Muscle layer of duodenum (tissue), 2 donors: Measurements from ENCODE around the gene ASF1A.

Experiments
- H3K27ac ChIP-seq: one replicate; pipeline ENCODE4 v1.7.0; 2013; ENCODE audit warnings: mild to moderate bottlenecking, low read length
- H3K27me3 ChIP-seq: one replicate; pipeline ENCODE4 v1.7.0; 2013; ENCODE audit warnings: low read depth, mild to moderate bottlenecking, control low read depth, low read length
- H3K36me3 ChIP-seq, 2 donors: one replicate each; pipeline ENCODE4 v1.7.0; 2013; ENCODE audit warnings: low read length in 2 of 2, control low read depth in 1 of 2, mild to moderate bottlenecking in 1 of 2; ENCODE audit not compliant: insufficient read depth in 2 of 2, control insufficient read depth in 1 of 2
- H3K4me1 ChIP-seq, 2 donors: one replicate each; pipeline ENCODE4 v1.7.0; 2013; ENCODE audit warnings: low read length in 2 of 2, mild to moderate bottlenecking in 2 of 2, control low read depth in 1 of 2, moderate library complexity in 1 of 2; ENCODE audit not compliant: insufficient read depth in 2 of 2, control insufficient read depth in 1 of 2
- H3K4me3 ChIP-seq, 2 donors: one replicate each; pipeline ENCODE4 v1.7.0; 2013; ENCODE audit warnings: low read length in 2 of 2, low read depth in 1 of 2, mild to moderate bottlenecking in 1 of 2
- H3K9me3 ChIP-seq, 2 donors: one replicate each; pipeline ENCODE4 v1.7.0; 2013; ENCODE audit warnings: low read length in 2 of 2, control low read depth in 1 of 2, mild to moderate bottlenecking in 1 of 2; ENCODE audit not compliant: control insufficient read depth in 1 of 2
- donor health status: healthy.

The ASF1A gene

DNA sequence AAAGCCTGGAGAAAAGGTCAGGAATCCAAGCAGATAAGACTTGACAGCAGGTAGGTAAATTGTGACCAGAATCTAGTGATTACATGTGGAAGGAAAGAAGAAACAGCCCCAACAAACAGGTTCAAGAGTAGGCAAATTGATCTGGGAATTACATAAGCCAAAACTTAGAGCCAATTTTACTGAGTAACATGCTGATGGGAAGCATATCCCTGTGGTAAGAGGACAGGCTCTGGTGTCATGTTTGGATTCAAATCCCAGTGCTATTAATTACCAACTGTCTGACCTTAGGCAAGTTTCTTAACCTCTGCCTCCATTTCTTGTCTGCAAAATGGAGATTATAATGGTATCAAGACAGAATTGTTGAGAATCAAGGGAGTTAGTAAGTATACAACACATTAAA is 20.6 kb downstream of the ASF1A start:
- Histone ChIP-seq H3K36me3 (peaks cover 57 to 71% of the 10 kb centered on the region in 2 donors), H3K27ac (no peak overlapping the region), H3K27me3 (no peaks in the 10 kb centered on the region), H3K9me3 (no peaks in the 10 kb centered on the region), H3K4me1 (no peaks in the 10 kb centered on the region), H3K4me3 (no peak overlapping the region)

DNA sequence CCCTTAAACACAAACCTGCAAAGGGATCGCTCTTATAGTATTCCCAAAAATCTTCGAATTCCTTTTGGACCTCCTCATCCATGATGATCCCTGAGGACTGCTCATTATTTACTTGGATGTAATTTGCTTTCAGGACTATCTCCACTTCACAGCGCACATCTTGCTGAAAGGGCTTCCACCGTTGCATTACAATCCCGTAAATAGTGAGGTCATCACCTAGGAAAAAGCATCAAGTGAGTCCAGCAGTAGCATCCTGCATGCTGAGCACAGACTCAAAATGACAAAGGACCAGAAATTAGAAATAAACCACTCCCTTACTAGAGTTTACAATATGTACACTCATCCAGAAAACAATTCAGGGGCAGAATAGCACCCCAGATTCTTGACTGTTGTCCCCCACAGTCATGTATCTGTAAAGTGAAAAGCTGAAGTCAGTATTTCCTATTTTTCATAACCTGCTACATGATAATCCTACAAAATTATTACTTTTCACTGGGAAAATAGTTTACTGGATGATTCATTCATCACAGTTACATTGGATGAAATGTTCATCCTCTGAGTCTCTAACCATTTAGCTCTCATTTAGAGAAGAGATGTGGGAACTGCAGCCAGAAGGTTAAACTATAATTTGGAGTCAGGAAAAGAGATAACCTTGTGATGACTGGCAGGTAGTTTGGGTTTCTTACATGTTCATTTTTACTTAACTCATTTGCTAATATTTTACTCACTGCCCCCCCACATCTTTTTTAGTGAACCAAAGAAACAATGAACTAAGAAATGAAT is 23.8 kb downstream of the ASF1A start:
- peaks cover 62 to 64% of the 10 kb centered on the region in 2 donors for H3K36me3 ChIP-seq
- H3K27ac ChIP-seq = no peak overlapping the region
- no peaks in the 10 kb centered on the region for H3K4me1 ChIP-seq
- no peaks in the 10 kb centered on the region for H3K27me3 ChIP-seq
- no peak overlapping the region for H3K4me3 ChIP-seq
- no peaks in the 10 kb centered on the region for H3K9me3 ChIP-seq

DNA sequence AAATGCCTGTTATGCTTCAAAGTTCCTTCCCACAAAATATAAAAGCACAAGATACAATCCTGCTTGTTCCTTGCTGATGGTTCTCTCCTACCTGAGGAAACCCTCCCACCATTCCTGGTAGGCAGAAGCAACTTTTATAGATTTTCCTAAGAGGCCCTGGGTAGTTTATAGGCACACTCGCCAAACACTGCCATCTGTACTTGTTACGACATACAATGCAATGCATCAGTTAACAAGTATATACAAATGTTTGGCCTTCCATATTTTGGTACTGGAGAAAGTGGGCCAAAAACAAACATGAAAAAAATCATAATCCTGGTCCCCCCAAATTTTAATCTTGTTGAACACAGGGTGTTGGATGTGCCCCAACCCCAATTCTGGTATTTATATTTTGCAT is 24.4 kb downstream of the ASF1A start:
- Histone ChIP-seq H3K27ac (no peak overlapping the region), H3K27me3 (no peaks in the 10 kb centered on the region), H3K4me3 (no peak overlapping the region), H3K36me3 (peaks cover 62% of the 10 kb centered on the region in 2 donors), H3K9me3 (no peaks in the 10 kb centered on the region), H3K4me1 (no peaks in the 10 kb centered on the region)

DNA sequence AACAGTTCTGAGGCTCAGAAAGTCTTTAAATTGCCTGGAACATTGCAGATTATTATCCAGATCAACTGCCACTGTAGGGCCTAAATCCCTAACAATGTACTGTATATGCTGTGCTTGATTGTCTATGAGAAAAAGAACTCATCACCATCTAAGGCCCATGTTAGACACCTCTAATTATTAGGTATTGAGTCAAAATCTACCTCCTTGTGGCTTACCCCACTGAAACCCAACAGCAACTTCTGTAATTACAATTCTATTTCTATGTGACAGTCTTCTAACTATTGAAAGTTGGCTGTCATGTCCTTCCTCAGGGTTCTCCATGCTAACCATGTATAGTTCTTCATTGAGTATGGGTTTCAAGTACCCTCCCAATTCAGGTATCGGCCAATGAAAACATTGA is 27.1 kb downstream of the ASF1A start:
- H3K4me1 ChIP-seq = no peaks in the 10 kb centered on the region
- H3K27ac ChIP-seq = no peak overlapping the region
- H3K4me3 ChIP-seq = no peak overlapping the region
- H3K36me3 ChIP-seq = peaks cover 47 to 51% of the 10 kb centered on the region in 2 donors
- H3K27me3 ChIP-seq = no peaks in the 10 kb centered on the region
- H3K9me3 ChIP-seq = no peaks in the 10 kb centered on the region

DNA sequence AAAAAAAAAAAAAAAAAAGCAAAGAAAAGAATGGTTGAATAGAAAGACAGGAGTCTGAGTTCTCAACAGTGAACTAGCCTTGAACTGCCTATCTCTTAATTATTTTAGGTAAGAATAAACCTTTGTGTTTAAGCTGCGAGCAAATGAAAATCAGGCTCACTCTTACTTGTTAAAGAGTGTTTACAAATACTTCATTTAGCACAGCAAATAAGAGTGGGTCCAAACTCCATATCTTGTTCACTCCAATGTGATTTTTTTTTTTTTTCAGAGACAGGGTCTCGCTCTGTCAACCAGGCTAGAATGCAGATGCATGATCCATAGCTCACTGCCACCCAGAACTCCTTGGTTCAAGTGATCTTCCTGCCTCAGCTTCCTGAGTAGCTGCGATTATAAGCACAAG is 29.1 kb downstream of the ASF1A start:
- Histone ChIP-seq H3K36me3 (peaks cover 38 to 44% of the 10 kb centered on the region in 2 donors), H3K4me3 (no peak overlapping the region), H3K27ac (no peak overlapping the region), H3K27me3 (no peaks in the 10 kb centered on the region), H3K9me3 (no peaks in the 10 kb centered on the region), H3K4me1 (no peaks in the 10 kb centered on the region)

DNA sequence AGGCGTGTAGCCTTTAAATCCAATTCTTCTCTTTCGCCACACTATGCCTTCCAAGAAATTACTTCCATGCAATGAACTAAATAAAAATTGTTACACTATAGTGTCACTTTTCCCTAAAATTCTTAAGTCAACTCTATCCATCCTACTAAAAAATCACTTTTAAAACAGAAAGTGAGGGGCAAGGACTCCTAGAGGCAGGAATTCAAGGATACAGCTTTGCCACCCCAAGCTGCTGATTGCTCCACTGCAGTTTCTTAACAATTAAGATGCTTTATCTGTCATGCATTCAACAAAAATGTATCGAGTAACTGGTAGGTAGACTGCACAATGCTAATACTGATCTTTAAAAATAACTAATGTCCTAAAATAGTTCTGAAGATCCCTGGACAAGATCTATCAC is 36.7 kb downstream of the ASF1A start:
- H3K36me3 ChIP-seq = peaks cover 6 to 12% of the 10 kb centered on the region in 2 donors
- no peaks in the 10 kb centered on the region for H3K9me3 ChIP-seq
- H3K4me1 ChIP-seq = peaks cover 0 to 11% of the 10 kb centered on the region in 2 donors
- H3K4me3 ChIP-seq = no peak overlapping the region
- no peak overlapping the region for H3K27ac ChIP-seq
- H3K27me3 ChIP-seq = no peaks in the 10 kb centered on the region

DNA sequence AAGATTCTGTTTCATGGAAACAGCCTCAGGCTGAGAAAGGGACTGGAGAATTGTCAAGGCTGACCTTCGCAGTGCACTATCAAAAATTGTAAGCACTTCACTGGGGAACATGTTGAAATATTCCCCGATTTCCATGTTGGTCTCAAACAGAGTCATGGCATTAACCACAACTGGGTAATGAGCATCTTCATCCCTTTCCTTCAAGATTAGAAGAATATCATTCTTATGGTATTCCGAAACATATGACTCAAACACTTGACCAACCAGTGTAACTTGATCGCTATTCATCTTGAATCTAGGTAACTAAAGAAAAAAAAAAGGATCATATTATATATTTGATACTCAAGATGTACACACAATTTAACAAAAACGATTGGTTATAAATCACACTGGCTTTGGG is 37.5 kb downstream of the ASF1A start:
- Histone ChIP-seq H3K4me1 (peaks cover 0 to 11% of the 10 kb centered on the region in 2 donors), H3K4me3 (no peak overlapping the region), H3K27me3 (no peaks in the 10 kb centered on the region), H3K9me3 (no peaks in the 10 kb centered on the region), H3K36me3 (peaks cover 6 to 12% of the 10 kb centered on the region in 2 donors), H3K27ac (no peak overlapping the region)

DNA sequence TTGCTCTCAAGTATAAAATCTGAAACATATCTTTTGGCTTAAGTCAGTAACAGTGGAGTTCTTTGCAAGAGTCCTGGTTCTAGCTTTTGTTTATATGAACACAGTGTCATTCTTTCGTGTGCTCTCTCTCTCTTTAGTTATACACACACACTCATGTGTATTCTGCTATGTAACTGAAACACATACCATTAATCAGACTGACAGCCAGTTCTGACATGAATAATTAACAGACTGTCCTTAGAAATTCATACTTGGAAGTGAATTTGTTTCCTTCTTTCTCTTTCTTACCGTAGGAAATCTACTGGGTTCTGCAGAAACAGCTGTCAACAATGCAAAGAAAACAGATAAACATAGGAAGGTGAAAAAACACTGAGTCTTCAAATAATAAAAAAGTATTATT is 38.5 kb downstream of the ASF1A start:
- Histone ChIP-seq H3K4me1 (peaks cover 0 to 11% of the 10 kb centered on the region in 2 donors), H3K4me3 (no peak overlapping the region), H3K27me3 (no peaks in the 10 kb centered on the region), H3K27ac (no peak overlapping the region), H3K36me3 (peaks cover 6 to 12% of the 10 kb centered on the region in 2 donors), H3K9me3 (no peaks in the 10 kb centered on the region)

DNA sequence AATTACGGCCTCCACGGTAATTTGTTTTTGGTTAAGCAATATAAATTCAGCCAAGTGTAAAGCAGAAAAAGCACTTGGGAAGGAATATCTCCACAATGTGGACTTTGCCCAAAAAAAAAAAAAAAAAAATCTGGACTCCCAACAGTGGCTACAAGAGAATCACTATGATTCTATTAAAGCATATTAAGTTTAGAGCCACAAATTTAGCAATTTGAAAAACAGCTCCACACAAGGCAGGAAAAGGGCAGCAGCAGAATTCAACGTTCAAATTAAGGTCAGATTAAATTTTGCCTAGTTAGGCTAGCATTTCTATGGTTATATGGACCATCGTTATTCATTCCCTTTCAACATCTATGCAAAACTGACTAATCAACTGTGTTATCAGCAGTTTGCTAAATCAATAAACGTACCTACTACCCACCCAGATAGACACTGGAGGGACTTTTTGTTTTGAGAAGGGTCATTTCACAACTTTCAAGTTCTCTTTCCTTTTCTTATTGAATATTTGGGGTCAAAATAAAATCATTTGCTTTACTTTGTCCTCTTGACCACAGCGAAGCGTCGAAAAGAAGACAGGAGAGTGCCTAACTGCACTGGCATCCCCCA is 40.0 kb downstream of the ASF1A start:
- Histone ChIP-seq H3K36me3 (peaks cover 5 to 6% of the 10 kb centered on the region in 2 donors), H3K27me3 (no peaks in the 10 kb centered on the region), H3K9me3 (no peaks in the 10 kb centered on the region), H3K4me1 (peaks cover 0 to 11% of the 10 kb centered on the region in 2 donors), H3K27ac (peak overlapping the region; percentile 87), H3K4me3 (peak overlapping the region; percentile 94 to 95)

DNA sequence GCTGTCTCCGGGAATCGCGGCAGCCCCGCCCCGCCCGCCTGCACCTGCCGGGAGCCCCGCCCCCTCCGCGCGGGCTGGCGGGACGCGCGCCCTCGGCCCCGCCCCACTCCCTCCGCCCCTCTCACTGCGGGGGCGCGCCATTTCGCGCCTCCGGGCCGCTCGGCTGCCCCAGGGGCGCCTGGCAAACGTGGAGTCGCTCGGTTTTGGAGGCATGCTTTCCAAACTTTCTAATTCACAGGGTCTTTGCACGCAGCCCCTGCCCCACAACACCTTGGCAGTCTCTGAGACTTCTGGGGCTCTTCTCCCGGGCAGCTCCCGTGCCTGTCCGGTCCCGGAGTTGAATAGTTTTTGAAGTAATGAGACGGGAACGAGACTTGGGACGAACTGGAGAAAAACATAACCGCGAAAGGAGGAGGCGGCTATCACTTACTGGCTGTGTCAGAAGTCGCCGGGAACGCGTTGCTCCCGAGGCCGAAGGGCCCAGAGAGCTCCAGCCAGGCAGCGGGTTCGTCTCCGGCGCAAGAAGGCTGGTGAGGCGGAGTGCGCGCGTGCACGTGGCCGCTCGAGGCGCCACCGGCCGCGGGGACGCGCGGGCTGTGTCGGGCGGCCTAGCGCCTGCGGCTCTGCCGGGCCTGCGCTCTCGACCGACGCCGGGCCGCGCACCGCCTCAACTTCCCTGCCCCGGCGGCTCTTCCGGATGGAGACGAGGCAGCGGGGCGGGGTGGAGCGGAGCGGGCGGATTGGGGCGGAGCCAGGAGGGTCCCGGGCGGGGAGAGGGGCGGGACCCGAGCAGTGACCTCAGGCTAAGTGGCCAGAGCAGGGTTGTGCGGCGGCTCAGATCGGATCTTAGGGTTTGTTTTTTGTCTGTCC is 40.7 kb downstream of the ASF1A start, which contains the start of gene MCM9:
Gene MCM9, minus strand, starts transcription at position 699 of the 870 bp plus-strand sequence. CDS start 3,436 bp downstream, outside the sequence.
- peak within 1 kb of the TSS; percentile 90 for H3K27ac ChIP-seq
- H3K36me3 ChIP-seq = peaks cover 5 to 6% of the 10 kb centered on the region in 2 donors
- peak within 1 kb of the TSS; percentile 94 to 95 for H3K4me3 ChIP-seq
- no peaks in the 10 kb centered on the region for H3K9me3 ChIP-seq
- no peaks in the 10 kb centered on the region for H3K27me3 ChIP-seq
- peaks cover 0 to 11% of the 10 kb centered on the region in 2 donors for H3K4me1 ChIP-seq

DNA sequence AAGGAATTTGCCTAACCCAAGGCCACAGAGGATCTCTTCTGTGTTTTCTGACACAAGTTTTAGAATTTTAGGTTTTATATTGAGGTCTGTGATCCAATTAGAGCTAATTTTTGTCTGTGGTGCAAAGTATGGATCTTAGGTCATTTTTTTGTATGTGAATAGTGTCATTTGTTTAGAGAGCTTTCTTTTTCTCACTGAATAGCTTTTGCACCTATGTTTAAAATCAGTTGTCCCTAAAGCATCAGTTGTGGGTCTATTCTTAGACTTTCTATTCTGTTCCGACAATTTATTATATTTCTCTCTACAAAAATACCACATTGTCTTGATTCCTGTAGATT is 41.3 kb downstream of the ASF1A start:
- H3K36me3 ChIP-seq = peaks cover 5 to 6% of the 10 kb centered on the region in 2 donors
- H3K27me3 ChIP-seq = no peaks in the 10 kb centered on the region
- H3K4me3 ChIP-seq = peak overlapping the region; percentile 79 to 95
- peak overlapping the region; percentile 90 for H3K27ac ChIP-seq
- peaks cover 0 to 11% of the 10 kb centered on the region in 2 donors for H3K4me1 ChIP-seq
- no peaks in the 10 kb centered on the region for H3K9me3 ChIP-seq
